Cardiac muscle cell (in vitro differentiated cells and primary cell): ENCODE measurements around the gene MAP3K10. TPM values are rescaled to one million over a fixed set of nuclear protein-coding genes. Genes with fewer than 3 reads are reported as not detected.

Experiments
- DNase-seq, 2 donors: peaks; one replicate each; pipeline versions ENCODE4 v3.0.0 to v3.0.0-alpha.2; 2010 to 2017; ENCODE audit warnings: low read depth in 1 of 2, low spot score in 1 of 2
- H3K27ac ChIP-seq: fragments of 200-600 bp; sonication (generic); 2 replicates; pipeline ENCODE4 v1.5.1; 2016
- H3K27me3 ChIP-seq: fragments of 200-600 bp; sonication (generic); 2 replicates; pipeline ENCODE4 v1.6.0; 2016; ENCODE audit warnings: control low read depth
- H3K36me3 ChIP-seq: fragments of 200-600 bp; sonication (generic); 2 replicates; pipeline ENCODE4 v1.5.1; 2016; ENCODE audit warnings: control low read depth
- H3K4me1 ChIP-seq: fragments of 200-600 bp; sonication (generic); 2 replicates; pipeline ENCODE4 v1.8.1; 2017; ENCODE audit warnings: low read depth, mild to moderate bottlenecking, mixed run types
- H3K4me3 ChIP-seq: fragments of 200-600 bp; sonication (generic); 2 replicates; pipeline ENCODE4 v1.5.1; 2016; ENCODE audit warnings: mild to moderate bottlenecking
- H3K9me3 ChIP-seq: fragments of 200-600 bp; sonication (generic); 2 replicates; pipeline ENCODE4 v1.5.1; 2017; ENCODE audit warnings: low read depth, mild to moderate bottlenecking, control low read depth
- polyA plus RNA-seq: library from polyadenylated mRNA; unstranded; fragments of >200 nt; fragmentation: Nextera tagmentation; extraction: Ambion mirVana; gene quantifications from 2 replicates; pipeline ENCODE4 v1.2.1, GENCODE V29; 2016
- total RNA-seq: library from RNA; depleted of rRNA; stranded (reverse); fragments of >200 nt; gene quantifications from 2 replicates; pipeline ENCODE4 v1.2.3, GENCODE V29; 2016
- TF ChIP-seq, protein P1 (sequence below): IDR thresholded peaks from 2 replicates; pipeline ENCODE4 v1.5.1; 2012; ENCODE audit warnings: low read depth, mild to moderate bottlenecking, low read length

The MAP3K10 gene
- total and polyA plus RNA-seq, 2 experiments from 2014 or later = 10.0 to 30.5 TPM

DNA sequence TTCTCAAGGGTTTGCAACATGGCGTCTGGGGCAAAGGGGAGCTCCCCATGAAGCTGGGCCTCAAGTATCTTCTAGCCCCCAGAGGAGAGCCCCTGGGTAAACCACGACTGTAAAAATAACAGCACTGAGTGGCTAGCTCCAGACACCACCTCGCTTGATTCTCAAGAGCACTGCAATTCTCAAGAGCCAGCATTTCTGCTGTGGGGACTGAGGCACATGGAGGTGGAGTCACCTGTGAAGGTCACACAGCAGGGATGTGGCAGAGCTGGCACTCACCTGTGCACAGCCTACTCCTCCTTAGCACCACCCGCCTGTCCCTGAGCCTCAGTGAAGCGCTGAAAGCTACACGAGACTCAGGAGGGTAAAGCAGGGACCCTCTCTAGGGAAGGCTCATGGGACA, 56.0 kb downstream of the MAP3K10 start:
- Histone ChIP-seq H3K4me3 (no peak overlapping the region), H3K4me1 (no peaks in the 10 kb centered on the region), H3K9me3 (no peaks in the 10 kb centered on the region), H3K36me3 (no peaks in the 10 kb centered on the region), H3K27ac (peak overlapping the region; percentile 48), H3K27me3 (no peaks in the 10 kb centered on the region)
- TF ChIP-seq, protein P1, sequence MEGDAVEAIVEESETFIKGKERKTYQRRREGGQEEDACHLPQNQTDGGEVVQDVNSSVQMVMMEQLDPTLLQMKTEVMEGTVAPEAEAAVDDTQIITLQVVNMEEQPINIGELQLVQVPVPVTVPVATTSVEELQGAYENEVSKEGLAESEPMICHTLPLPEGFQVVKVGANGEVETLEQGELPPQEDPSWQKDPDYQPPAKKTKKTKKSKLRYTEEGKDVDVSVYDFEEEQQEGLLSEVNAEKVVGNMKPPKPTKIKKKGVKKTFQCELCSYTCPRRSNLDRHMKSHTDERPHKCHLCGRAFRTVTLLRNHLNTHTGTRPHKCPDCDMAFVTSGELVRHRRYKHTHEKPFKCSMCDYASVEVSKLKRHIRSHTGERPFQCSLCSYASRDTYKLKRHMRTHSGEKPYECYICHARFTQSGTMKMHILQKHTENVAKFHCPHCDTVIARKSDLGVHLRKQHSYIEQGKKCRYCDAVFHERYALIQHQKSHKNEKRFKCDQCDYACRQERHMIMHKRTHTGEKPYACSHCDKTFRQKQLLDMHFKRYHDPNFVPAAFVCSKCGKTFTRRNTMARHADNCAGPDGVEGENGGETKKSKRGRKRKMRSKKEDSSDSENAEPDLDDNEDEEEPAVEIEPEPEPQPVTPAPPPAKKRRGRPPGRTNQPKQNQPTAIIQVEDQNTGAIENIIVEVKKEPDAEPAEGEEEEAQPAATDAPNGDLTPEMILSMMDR = no peak
- DNase-seq = no peak

DNA sequence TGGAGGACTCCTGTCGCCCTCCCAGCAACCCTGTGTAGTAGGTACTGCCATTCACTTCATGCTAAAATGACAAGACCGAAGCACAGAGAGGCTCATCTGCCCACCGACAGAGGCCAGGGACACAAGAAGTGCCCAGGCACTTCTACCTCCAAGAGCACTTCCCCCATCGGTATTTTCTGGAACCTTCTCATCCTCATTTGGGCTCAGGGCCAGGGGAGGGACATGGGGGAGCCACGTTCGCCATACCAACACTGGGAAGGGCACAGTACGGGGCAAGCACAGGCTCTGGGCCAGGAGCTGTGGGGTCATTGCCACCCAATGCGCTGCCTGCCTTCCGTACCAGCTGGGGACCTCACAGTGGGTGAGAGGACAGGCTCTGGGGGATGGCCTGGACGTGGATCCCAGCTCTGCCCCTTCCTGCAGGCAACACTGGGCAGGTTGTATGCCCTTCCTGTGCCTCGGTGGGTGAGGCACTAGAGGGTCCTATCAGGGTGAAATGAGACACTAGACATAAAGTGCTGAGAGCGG, 56.6 kb downstream of the MAP3K10 start:
- H3K27me3 ChIP-seq = no peaks in the 10 kb centered on the region
- H3K36me3 ChIP-seq = no peaks in the 10 kb centered on the region
- no peak for DNase-seq
- H3K4me3 ChIP-seq = no peak overlapping the region
- no peaks in the 10 kb centered on the region for H3K9me3 ChIP-seq
- H3K4me1 ChIP-seq = no peaks in the 10 kb centered on the region
- TF ChIP-seq, protein P1 = no peak
- H3K27ac ChIP-seq = peak overlapping the region; percentile 48

DNA sequence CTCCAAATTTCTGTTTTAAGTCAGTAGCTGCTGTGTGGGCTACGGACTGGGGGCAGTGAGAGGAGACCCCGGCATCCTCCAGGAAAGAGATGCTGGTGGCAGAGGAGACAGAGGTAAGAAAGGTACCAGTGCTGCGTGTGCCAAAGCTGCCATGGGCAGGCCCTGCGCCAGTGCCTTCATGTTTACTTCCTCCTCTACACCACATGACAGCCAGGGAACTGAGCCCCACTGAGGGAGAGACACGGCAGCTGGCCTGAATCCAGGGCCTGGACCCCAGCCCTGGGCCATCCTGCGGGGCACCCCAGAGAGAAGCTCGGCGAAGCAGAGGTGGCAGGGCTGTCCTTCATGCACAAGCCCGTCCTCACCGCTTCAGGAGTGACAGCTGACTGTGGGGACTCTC, 58.0 kb downstream of the MAP3K10 start:
- H3K4me1 ChIP-seq = no peaks in the 10 kb centered on the region
- H3K9me3 ChIP-seq = no peaks in the 10 kb centered on the region
- H3K27me3 ChIP-seq = no peaks in the 10 kb centered on the region
- no peak overlapping the region for H3K4me3 ChIP-seq
- peaks cover 2% of the 10 kb centered on the region for H3K36me3 ChIP-seq
- H3K27ac ChIP-seq = no peak overlapping the region
- TF ChIP-seq, protein P1 = no peak
- no peak for DNase-seq

DNA sequence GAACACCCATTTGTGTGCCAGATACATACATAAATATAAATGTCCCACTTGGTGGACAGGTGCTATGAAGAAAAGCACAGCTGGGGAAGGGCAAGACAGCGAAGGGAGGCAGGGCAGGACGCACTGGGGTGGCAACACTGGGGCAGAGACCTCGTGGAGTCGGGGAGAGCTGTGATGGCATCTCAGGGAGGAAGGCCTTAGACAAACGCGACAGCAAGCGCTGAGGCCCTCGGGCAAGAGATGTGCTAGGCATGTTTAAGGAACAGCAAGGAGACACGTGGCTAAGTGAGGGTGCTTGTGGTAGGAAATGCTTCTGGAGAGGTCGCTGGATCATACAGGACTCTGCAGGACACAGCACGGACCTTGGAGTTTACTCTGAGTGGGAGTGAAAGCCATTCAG, 58.6 kb downstream of the MAP3K10 start:
- no peaks in the 10 kb centered on the region for H3K27me3 ChIP-seq
- H3K4me3 ChIP-seq = no peak overlapping the region
- no peaks in the 10 kb centered on the region for H3K9me3 ChIP-seq
- H3K27ac ChIP-seq = no peak overlapping the region
- DNase-seq = no peak
- no peaks in the 10 kb centered on the region for H3K4me1 ChIP-seq
- TF ChIP-seq, protein P1 = no peak
- peaks cover 2% of the 10 kb centered on the region for H3K36me3 ChIP-seq

DNA sequence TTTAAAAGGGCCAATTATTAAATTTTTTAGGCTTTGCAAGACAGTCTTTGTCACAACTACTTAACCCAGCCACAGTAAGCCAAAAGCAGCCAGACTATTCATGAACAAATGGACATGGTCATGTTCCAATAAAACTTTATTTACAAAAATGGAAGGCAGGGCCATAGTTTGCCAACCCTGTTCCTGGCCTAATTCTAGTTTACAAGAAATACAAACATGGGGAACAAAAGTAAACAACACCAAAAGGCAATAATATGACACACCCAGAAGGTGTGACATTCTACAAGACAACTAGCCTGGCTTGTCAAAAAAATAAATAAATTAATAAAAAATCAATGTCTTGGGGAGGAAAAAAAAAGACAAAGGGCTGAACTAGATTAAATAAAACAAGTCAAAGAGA, 60.0 kb downstream of the MAP3K10 start:
- Histone ChIP-seq H3K27ac (no peak overlapping the region), H3K9me3 (no peaks in the 10 kb centered on the region), H3K4me3 (no peak overlapping the region), H3K27me3 (no peaks in the 10 kb centered on the region), H3K36me3 (peaks cover 9% of the 10 kb centered on the region), H3K4me1 (no peaks in the 10 kb centered on the region)
- no peak for DNase-seq
- TF ChIP-seq, protein P1 = no peak

DNA sequence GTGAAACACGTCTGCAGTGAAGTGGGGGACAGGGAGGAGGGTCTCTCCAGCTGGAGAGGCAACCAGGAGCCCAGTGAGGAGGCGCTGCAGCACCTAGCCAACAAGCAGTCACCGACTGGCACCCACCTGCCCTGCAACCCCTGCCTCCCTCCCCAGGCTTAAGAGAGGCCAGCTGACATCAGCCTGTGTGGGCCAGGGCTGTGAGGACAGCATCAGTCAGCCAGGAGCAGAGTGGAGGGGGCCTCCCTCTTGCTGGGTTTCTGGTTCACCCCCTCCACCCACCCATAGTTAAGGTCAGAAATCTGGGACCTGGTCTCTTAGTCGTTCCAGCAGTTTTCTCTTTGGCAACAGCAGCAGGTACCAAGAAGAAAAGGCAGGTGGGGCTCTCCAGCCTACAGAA, 60.8 kb downstream of the MAP3K10 start:
- Histone ChIP-seq H3K36me3 (peaks cover 9% of the 10 kb centered on the region), H3K27me3 (no peaks in the 10 kb centered on the region), H3K4me3 (no peak overlapping the region), H3K4me1 (no peaks in the 10 kb centered on the region), H3K27ac (no peak overlapping the region), H3K9me3 (no peaks in the 10 kb centered on the region)
- DNase-seq = no peak
- TF ChIP-seq, protein P1 = no peak
